ENCODE measurements around the gene CCDC174.

- no peak for TF ChIP-seq NBN (IDR thresholded peaks at IDR 0.05)
- TF ChIP-seq NFYB (IDR thresholded peaks at IDR 0.05; ENCODE audit: insufficient read depth, low read depth, low read length) = no peak
- no peak for TF ChIP-seq EGR1 (IDR thresholded peaks at IDR 0.05; ENCODE audit: borderline replicate concordance in 1 of 2, low read depth in 2 of 2, low read length in 2 of 2)
- TF ChIP-seq SREBF2 (IDR thresholded peaks at IDR 0.05; ENCODE audit: low read length) = no peak
Measured at GRCh38 chr3:14617508-14618023, 34.0 kb upstream of the CCDC174 start.
